Bronchial epithelial cell (primary cell): Measurements from ENCODE around the gene KIT. TPM values are rescaled to one million over a fixed set of nuclear protein-coding genes. Genes with fewer than 3 reads are reported as not detected.

Source experiments
- DNase-seq: peaks from one replicate; pipeline ENCODE4 v3.0.0-alpha.2; 2010; ENCODE audit warnings: low read depth
- FAIRE-seq: peaks from 2 replicates; lab custom pipeline; 2011; peaks lifted over from hg19 to GRCh38; lab: Jason Lieb, UNC
- H3K27me3 ChIP-seq: 2 replicates; pipeline ENCODE4 v1.5.1; 2011; ENCODE audit warnings: low read length; ENCODE audit not compliant: control insufficient read depth, insufficient read depth
- H3K36me3 ChIP-seq: 2 replicates; pipeline ENCODE4 v1.5.1; 2011; ENCODE audit warnings: low read length; ENCODE audit not compliant: control insufficient read depth, insufficient read depth
- H3K4me3 ChIP-seq: 2 replicates; pipeline ENCODE4 v1.5.1; 2011; ENCODE audit warnings: mild to moderate bottlenecking, low read depth, low read length, control low read depth
- CTCF ChIP-seq: IDR thresholded peaks from 2 replicates; pipeline ENCODE4 v1.5.1; 2011; ENCODE audit warnings: mild to moderate bottlenecking, moderate library complexity, low read length, control low read depth, inconsistent platforms; ENCODE audit not compliant: insufficient read depth, severe bottlenecking
- total RNA-seq: library from RNA; depleted of rRNA; stranded (reverse); fragments of >200 nt; gene quantifications from 2 replicates; pipeline ENCODE4 v1.2.1, GENCODE V29; 2014

KIT gene
- total RNA-seq, 1 donor from 2014 or later: under 0.01 TPM

- Histone ChIP-seq H3K27me3 (no peaks in the 10 kb centered on the region), H3K36me3 (no peaks in the 10 kb centered on the region), H3K4me3 (no peak overlapping the region)
- DNase-seq (no peak), FAIRE-seq (peak; percentile 60)
- no peak for TF ChIP-seq CTCF
Measured at GRCh38 chr4:54708339-54709279, 50.9 kb downstream of the KIT start.

DNA sequence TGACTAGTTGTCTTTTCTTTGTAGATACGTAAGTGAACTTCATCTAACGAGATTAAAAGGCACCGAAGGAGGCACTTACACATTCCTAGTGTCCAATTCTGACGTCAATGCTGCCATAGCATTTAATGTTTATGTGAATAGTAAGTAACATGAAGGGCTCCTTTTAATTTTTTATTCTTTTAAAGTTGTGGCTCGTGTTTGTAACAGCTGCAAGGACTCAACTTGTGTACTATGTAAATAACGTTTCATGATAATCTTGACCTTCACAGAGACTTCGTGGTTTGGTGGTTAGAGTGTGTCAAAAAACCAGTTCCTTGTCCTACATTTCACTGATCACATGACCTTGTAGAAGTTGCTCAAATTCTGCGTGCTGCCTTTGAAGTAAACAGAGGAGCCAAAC, 51.6 kb downstream of the KIT start:
- FAIRE-seq: no peak

DNA sequence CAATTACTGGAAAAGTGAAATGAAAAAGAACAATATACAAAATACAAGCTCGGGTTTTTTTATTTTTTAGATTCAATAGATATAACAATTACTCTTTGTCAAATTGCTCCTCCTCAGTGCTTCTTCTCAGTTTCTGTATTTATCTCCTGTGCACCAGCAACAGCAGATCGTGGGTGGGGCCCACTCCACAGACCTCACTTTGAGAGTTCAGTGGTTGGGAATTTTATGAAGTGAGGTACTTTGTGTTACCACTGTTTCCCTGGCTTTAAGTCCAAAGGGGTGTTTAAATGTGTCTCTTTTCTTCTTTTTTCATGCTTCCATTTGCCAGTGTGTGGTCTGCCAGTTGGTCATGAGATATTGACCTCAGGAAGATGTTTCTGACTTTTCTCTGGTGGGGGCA, 54.4 kb downstream of the KIT start:
- no peak for TF ChIP-seq CTCF
- H3K4me3 ChIP-seq: no peak overlapping the region
- no peak for FAIRE-seq
- DNase-seq: no peak
- no peaks in the 10 kb centered on the region for H3K27me3 ChIP-seq
- H3K36me3 ChIP-seq: no peaks in the 10 kb centered on the region

More for the DNA sequence above, 51.6 kb downstream of the KIT start:
- H3K4me3 ChIP-seq: no peak overlapping the region
- DNase-seq: no peak
- H3K36me3 ChIP-seq: no peaks in the 10 kb centered on the region
- TF ChIP-seq CTCF: no peak
- H3K27me3 ChIP-seq: no peaks in the 10 kb centered on the region

DNA sequence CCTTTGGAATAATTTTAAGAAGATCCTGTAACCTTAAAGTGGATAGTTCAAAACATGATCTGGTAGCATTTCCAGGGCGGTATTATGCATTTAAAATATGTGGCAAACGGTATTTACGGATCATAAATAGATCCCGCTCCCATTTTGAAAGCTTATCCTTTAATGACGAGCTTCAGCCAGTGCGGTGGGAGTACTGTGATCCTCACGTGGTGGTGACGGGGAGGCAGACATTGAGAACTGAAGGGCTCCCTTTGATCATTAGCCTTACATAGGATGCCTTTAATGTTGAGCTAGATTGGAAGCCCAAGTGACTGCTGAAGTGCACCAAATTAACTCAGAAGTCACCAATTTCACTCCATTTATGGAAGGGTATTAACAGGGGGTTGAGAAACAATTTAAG, 56.9 kb downstream of the KIT start:
- no peak for TF ChIP-seq CTCF
- H3K36me3 ChIP-seq: no peaks in the 10 kb centered on the region
- no peak for DNase-seq
- no peak for FAIRE-seq
- H3K27me3 ChIP-seq: no peaks in the 10 kb centered on the region
- H3K4me3 ChIP-seq: no peak overlapping the region

- H3K27me3 ChIP-seq: no peaks in the 10 kb centered on the region
- FAIRE-seq: no peak
Measured at GRCh38 chr4:54716478-54717065, 58.8 kb downstream of the KIT start.

More at GRCh38 chr4:54716478-54717065, 58.8 kb downstream of the KIT start:
- H3K36me3 ChIP-seq: no peaks in the 10 kb centered on the region
- no peak for TF ChIP-seq CTCF
- no peak for DNase-seq
- H3K4me3 ChIP-seq: no peak overlapping the region
